Glutamatergic neuron (in vitro differentiated cells): Measurements from ENCODE around the gene C4orf50. TPM values are rescaled to one million over a fixed set of nuclear protein-coding genes. Genes with fewer than 3 reads are reported as not detected.

Experiments used
- DNase-seq: peaks from one replicate; pipeline ENCODE4 v3.0.0; 2022
- H3K27ac Mint-ChIP-seq: one replicate; pipeline ENCODE4 v1.8.0; 2020; ENCODE audit warnings: mild to moderate bottlenecking, mixed read lengths, inconsistent platforms; ENCODE audit not compliant: unreplicated experiment
- H3K27me3 Mint-ChIP-seq: one replicate; pipeline ENCODE4 v1.8.0; 2020; ENCODE audit warnings: mild to moderate bottlenecking, moderate library complexity, mixed read lengths, inconsistent platforms; ENCODE audit not compliant: unreplicated experiment
- H3K36me3 Mint-ChIP-seq: one replicate; pipeline ENCODE4 v1.8.0; 2020; ENCODE audit warnings: mild to moderate bottlenecking, mixed read lengths, inconsistent platforms; ENCODE audit not compliant: unreplicated experiment
- H3K4me1 Mint-ChIP-seq: one replicate; pipeline ENCODE4 v1.8.0; 2020; ENCODE audit warnings: mild to moderate bottlenecking, low read depth, mixed read lengths, inconsistent platforms; ENCODE audit not compliant: unreplicated experiment
- H3K4me3 Mint-ChIP-seq: one replicate; pipeline ENCODE4 v1.8.0; 2020; ENCODE audit warnings: mild to moderate bottlenecking, mixed read lengths, inconsistent platforms; ENCODE audit not compliant: unreplicated experiment
- H3K9me3 Mint-ChIP-seq: one replicate; pipeline ENCODE4 v1.8.0; 2020; ENCODE audit warnings: mild to moderate bottlenecking, moderate library complexity, mixed read lengths, inconsistent platforms; ENCODE audit not compliant: unreplicated experiment
- total RNA-seq: library from RNA; stranded (reverse); fragmentation: NEBNext Ultra II Directional; extraction: Animal tissue kit (Norgen Biotek cat#: 25700); gene quantifications from one replicate; pipeline ENCODE4 v1.2.1, GENCODE V29; 2021; ENCODE audit not compliant: unreplicated experiment
- TF ChIP-seq, protein P1 (sequence below): fragments of 200-600 bp; sonication (generic); IDR thresholded peaks from one replicate; pipeline ENCODE4 v1.5.0; 2021; ENCODE audit not compliant: partially characterized antibody, unreplicated experiment

Gene C4orf50
- total RNA-seq, 1 donor from 2014 or later, result 0.56 TPM

DNA sequence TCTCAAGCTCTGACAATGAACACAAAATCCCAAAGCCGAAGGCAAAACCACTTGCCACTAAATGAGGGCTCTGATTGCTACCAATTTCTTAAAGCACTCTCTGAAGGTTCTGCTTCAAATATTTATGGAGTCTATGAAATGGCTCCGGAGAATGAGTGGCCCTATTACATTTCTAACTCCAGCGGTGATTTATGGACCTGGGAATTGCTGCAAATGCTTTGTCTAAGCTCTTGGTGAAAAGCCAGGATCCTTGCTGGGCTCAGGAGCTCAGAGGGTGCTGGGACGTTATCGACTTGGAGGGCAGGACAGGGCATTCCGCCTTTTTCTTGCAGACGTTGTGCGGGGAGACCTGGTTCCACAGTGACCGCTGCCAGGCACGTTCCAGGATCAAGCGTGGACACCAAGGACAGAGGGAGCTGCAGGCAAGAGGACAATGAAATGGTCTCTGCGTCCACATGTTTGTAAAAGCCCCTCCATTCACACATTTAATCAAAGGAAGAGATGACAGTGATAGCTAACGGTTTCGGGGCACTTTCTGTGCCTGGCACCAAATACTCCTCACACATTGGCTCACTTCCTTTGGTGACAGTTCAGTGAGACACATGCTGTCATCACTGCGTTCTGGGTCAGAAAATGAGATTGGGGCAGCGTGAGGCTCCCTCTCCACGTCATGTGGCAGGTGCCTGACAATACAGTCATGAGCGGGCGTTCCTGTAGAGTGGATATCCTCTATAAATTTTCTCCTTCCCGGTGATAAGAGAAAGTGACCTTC, 58.8 kb downstream of the C4orf50 start:
- peaks cover 20% of the 10 kb centered on the region for H3K27me3 Mint-ChIP-seq
- H3K4me1 Mint-ChIP-seq, result peaks cover 68% of the 10 kb centered on the region
- DNase-seq, result no peak
- peaks cover 34% of the 10 kb centered on the region for H3K9me3 Mint-ChIP-seq
- H3K36me3 Mint-ChIP-seq, result no peaks in the 10 kb centered on the region
- H3K27ac Mint-ChIP-seq, result peak overlapping the region; percentile 8
- no peak overlapping the region for H3K4me3 Mint-ChIP-seq
- TF ChIP-seq, protein P1, sequence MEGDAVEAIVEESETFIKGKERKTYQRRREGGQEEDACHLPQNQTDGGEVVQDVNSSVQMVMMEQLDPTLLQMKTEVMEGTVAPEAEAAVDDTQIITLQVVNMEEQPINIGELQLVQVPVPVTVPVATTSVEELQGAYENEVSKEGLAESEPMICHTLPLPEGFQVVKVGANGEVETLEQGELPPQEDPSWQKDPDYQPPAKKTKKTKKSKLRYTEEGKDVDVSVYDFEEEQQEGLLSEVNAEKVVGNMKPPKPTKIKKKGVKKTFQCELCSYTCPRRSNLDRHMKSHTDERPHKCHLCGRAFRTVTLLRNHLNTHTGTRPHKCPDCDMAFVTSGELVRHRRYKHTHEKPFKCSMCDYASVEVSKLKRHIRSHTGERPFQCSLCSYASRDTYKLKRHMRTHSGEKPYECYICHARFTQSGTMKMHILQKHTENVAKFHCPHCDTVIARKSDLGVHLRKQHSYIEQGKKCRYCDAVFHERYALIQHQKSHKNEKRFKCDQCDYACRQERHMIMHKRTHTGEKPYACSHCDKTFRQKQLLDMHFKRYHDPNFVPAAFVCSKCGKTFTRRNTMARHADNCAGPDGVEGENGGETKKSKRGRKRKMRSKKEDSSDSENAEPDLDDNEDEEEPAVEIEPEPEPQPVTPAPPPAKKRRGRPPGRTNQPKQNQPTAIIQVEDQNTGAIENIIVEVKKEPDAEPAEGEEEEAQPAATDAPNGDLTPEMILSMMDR, result no peak

DNA sequence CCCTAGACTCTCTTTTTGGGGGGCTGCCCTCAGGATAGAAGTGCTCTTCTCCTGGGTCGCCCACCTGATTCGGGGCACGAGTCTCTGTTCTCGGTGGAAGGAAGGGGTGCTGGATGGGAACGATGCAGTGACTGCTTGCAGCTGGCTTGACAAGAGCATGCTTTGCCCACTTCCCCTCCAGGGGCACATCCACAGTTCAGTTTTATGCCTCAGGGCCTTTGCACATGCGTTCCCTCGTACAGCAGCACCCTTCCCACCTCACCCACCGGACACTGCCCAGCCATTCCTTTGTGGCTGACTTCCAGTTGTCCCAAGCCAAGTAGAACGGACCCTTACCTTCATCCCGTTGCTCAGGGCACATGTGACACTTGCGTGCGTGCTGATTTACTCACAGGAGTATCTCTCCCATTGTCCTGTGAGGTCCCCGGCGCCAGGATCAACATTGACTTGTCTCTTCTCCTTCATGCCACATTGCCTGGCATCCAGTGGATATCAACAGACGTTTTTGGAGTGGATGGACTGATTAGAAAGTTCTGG, 60.0 kb downstream of the C4orf50 start:
- peaks cover 32% of the 10 kb centered on the region for H3K9me3 Mint-ChIP-seq
- H3K4me3 Mint-ChIP-seq, result no peak overlapping the region
- DNase-seq, result no peak
- TF ChIP-seq, protein P1, result no peak
- H3K4me1 Mint-ChIP-seq, result peaks cover 66% of the 10 kb centered on the region
- no peaks in the 10 kb centered on the region for H3K36me3 Mint-ChIP-seq
- no peak overlapping the region for H3K27ac Mint-ChIP-seq
- H3K27me3 Mint-ChIP-seq, result peaks cover 23% of the 10 kb centered on the region

DNA sequence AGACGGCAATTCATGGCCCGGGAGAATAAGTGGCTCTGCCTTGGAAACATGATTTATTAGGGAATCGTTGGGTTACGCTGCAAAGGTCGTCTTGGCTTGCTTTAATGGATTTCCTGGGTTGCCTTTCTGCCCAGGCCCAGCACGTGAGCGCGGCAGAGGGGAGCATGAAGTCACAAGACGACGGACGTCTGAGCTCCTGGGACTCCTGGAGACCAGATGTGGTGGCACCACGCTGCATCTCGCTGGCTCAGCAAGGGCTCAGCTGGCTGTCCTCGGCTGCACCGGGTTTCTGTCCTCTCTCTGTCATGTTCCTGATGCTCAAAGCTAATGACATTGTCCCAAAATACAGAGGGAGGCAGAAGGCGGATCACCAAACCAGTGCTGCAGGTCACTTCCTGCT, 61.2 kb downstream of the C4orf50 start:
- Mint-ChIP-seq H3K4me1 (peaks cover 68% of the 10 kb centered on the region), H3K27ac (peak overlapping the region; percentile 96), H3K4me3 (peak overlapping the region; percentile 77), H3K27me3 (peaks cover 26% of the 10 kb centered on the region), H3K36me3 (no peaks in the 10 kb centered on the region), H3K9me3 (peaks cover 32% of the 10 kb centered on the region)
- TF ChIP-seq, protein P1, result no peak
- DNase-seq, result peak; percentile 64

DNA sequence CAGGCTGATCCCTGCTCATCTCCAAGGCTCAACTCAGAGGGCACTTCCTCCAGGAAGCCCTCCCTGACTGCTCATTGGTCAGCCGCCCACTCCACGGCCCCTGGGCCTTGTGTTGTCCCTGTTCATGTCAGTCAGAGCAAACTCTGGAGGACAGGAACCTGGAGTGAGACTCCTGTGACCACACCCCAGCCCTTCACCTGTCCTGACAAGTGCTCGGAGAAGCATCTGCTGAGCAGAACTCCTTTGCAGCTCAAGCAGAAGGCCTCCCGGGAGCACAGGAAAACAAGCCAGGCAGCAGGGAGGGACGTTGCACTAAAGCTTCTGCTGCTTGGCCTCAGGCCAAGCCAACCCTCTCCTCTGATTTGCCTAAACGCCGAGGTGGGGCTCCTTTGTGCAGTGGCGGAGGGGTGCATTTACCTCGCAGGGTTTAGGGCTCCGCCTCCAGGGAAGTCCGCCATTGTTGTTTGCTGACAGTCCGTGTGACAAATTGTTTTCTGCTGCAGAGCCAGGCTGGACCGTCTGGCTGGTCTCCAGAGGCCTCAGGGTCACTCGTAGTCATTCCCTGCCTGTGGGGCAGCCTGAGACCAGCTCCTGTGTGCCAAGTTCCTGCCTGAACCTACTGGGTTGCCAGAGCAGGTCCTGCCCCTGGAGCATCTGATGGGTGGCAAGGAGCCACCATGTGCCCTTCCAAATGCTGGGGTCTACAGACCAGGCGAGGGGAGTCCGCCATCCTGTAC, 61.8 kb downstream of the C4orf50 start:
- H3K36me3 Mint-ChIP-seq, result peaks cover 5% of the 10 kb centered on the region
- H3K27me3 Mint-ChIP-seq, result peaks cover 26% of the 10 kb centered on the region
- TF ChIP-seq, protein P1, result no peak
- peak overlapping the region; percentile 77 for H3K4me3 Mint-ChIP-seq
- peaks cover 35% of the 10 kb centered on the region for H3K9me3 Mint-ChIP-seq
- H3K27ac Mint-ChIP-seq, result peak overlapping the region; percentile 96
- DNase-seq, result peak; percentile 88
- H3K4me1 Mint-ChIP-seq, result peaks cover 67% of the 10 kb centered on the region
